ENCODE results near the gene C3orf18. TPM values are rescaled to one million over a fixed set of nuclear protein-coding genes. Genes with fewer than 3 reads are reported as not detected.

C3orf18 gene
- total and polyA plus RNA-seq, 9 of the 15 experiments (the other 6 are each of a cell fraction or from before 2014, with no cell fraction given), result 0.01 to 2.3 (median 0.94) TPM

DNA sequence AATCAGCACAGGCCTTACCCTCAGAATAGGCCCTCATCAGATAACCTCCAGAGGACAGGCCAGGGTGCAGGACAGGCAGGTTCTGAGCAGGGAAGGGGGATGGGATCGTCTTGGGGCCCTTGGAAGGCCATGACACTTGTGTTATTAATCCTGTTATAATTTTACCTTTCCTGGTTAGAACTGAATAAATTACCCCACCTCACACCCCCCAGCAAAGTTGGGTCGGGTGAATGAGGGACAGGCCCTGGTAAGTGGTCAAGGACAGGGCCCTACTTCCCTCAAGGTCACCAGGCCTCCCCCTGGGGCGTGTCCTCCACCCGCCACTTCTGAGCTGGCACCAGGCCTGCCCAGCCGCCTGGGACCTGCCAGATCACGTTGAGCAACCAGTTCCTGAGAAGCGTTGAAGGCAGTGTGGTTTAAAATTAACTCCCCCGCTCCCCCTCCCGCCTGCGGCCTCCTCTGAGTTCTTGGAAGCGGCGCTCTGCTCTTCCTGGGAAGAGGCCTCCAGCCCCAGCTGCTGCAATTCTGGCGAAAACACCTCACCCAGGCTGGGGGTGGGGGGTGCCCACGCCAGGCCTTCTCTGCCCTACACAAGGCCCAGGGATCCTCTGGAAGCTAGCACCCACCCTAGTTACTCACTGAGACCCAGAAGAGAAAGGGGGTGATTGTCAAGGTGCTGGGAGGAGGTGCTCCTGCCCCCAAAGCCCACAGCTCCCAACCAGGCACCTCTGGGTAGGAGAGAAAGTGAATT is 33.5 kb upstream of the C3orf18 start (continued):
- TF ChIP-seq ZNF407 (IDR thresholded peaks at IDR 0.05; ENCODE audit: low read depth), result no peak
- no peak for TF ChIP-seq ZNF384 (IDR thresholded peaks at IDR 0.05; ENCODE audit: low read depth, low read length)
- peak; percentile 40; the same call in 1 of the 2 replicates for TF ChIP-seq PTRF (tag; IDR thresholded peaks at IDR 0.05)
- no peak for TF ChIP-seq ZFP1 (CRISPR knock-in tag; IDR thresholded peaks at IDR 0.05)
- TF ChIP-seq SIN3B (IDR thresholded peaks at IDR 0.05; ENCODE audit: low read depth), result no peak
- TF ChIP-seq RFX1 (IDR thresholded peaks at IDR 0.05), result no peak
- TF ChIP-seq, protein P1, sequence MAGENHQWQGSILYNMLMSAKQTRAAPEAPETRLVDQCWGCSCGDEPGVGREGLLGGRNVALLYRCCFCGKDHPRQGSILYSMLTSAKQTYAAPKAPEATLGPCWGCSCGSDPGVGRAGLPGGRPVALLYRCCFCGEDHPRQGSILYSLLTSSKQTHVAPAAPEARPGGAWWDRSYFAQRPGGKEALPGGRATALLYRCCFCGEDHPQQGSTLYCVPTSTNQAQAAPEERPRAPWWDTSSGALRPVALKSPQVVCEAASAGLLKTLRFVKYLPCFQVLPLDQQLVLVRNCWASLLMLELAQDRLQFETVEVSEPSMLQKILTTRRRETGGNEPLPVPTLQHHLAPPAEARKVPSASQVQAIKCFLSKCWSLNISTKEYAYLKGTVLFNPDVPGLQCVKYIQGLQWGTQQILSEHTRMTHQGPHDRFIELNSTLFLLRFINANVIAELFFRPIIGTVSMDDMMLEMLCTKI (IDR thresholded peaks at IDR 0.05; ENCODE audit: partially characterized antibody), result no peak
- no peak for TF ChIP-seq POLR2B (IDR thresholded peaks at IDR 0.05; ENCODE audit: low read depth, partially characterized antibody)
- TF ChIP-seq TSC22D4 (tag; IDR thresholded peaks at IDR 0.05), result no peak
- no peak; the same call in 1 of the 2 replicates for TF ChIP-seq NFXL1 (CRISPR knock-in tag; IDR thresholded peaks at IDR 0.05)
- TF ChIP-seq SMARCB1 (IDR thresholded peaks at IDR 0.05; ENCODE audit: insufficient read length, low read depth), result no peak
- no peak for TF ChIP-seq SRF (CRISPR knock-in tag; IDR thresholded peaks at IDR 0.05)
- TF ChIP-seq ZKSCAN1 (IDR thresholded peaks at IDR 0.05; ENCODE audit: low read depth, low read length), result peak; percentile 29; the same call in 1 of the 2 replicates
- peak; percentile 17; the same call in 1 of the 2 replicates for TF ChIP-seq ZEB2 (IDR thresholded peaks at IDR 0.05)
- TF ChIP-seq HIVEP1 (CRISPR knock-in tag; IDR thresholded peaks at IDR 0.05), result no peak
- TF ChIP-seq FOXP1 (CRISPR knock-in tag; IDR thresholded peaks at IDR 0.05), result no peak
- TF ChIP-seq EP300 (IDR thresholded peaks at IDR 0.05; ENCODE audit: low read length), result peak; percentile 86
- TF ChIP-seq, protein P2, sequence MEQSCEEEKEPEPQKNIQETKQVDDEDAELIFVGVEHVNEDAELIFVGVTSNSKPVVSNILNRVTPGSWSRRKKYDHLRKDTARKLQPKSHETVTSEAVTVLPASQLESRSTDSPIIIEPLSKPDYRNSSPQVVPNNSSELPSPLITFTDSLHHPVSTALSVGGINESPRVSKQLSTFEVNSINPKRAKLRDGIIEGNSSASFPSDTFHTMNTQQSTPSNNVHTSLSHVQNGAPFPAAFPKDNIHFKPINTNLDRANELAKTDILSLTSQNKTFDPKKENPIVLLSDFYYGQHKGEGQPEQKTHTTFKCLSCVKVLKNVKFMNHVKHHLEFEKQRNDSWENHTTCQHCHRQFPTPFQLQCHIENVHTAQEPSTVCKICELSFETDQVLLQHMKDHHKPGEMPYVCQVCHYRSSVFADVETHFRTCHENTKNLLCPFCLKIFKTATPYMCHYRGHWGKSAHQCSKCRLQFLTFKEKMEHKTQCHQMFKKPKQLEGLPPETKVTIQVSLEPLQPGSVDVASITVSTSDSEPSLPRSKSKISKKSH (CRISPR knock-in tag; IDR thresholded peaks at IDR 0.05), result no peak
- no peak for TF ChIP-seq TFAM (CRISPR knock-in tag; conservative IDR thresholded peaks at IDR 0.05)
